NT2/D1 (cell line): ENCODE results near the gene DDX23.

Experiments
- SUZ12 ChIP-seq: IDR thresholded peaks from 2 replicates; pipeline ENCODE4 v1.6.1; 2011; ENCODE audit not compliant: insufficient read length, insufficient read depth; ENCODE audit errors: extremely low read depth
- ZNF274 ChIP-seq: IDR thresholded peaks from 2 replicates; pipeline ENCODE4 v1.6.1; 2011; ENCODE audit warnings: mild to moderate bottlenecking, low read depth, low read length

DNA sequence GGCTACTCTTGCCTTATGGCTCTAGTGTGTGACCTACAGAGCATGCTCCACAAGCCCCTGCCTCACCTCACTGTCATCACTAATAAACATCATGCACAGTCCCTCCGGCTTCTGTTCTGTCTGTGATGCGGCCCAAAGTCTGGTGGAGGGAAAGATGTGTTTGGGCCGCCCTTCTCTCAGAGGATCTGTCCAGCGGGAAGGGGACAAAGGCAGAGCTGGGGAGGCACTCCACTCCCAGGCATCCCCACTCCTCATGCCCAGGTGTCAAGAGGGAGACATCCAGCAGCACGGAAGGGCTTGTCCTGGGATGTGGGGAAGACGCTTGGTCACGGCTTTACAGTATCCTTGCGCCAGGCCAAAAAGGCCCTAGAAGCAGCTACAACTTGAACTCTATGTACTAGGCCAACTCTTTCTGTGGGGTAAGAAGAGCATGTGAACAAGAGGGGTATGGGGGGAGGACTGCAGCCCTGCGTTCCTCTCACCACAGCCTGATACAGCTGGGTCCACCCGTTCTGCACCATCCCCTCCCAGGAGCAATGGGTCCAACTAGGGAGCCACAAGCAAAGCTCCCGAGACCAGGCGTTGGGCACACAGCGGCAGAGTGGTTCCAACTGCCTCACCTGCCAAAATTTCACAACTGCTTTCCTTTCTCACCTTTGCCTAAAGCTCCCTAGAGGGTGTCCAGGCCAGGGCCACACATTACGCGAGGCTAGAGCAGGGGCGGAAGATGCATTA lies 23.0 kb downstream of the DDX23 start:
- TF ChIP-seq SUZ12 (no peak), ZNF274 (no peak)
